Spinal cord (tissue), 10 donors: ENCODE results near the gene ZNF469. TPM values are rescaled to one million over a fixed set of nuclear protein-coding genes. Genes with fewer than 3 reads are reported as not detected.

Experiments used
- DNase-seq, 6 donors: peaks; one replicate each; pipeline versions ENCODE4 v3.0.0 to v3.0.0-alpha.2; 2013 to 2015; ENCODE audit warnings: low spot score in 6 of 6, low read depth in 4 of 6
- H3K27ac ChIP-seq: one replicate; pipeline ENCODE4 v1.5.1; 2013; ENCODE audit warnings: low read depth, low read length, control low read depth
- H3K27me3 ChIP-seq: one replicate; pipeline ENCODE4 v1.6.1; 2013; ENCODE audit warnings: low read length; ENCODE audit not compliant: control insufficient read depth, insufficient read depth
- H3K36me3 ChIP-seq: one replicate; pipeline ENCODE4 v1.6.1; 2013; ENCODE audit warnings: low read length; ENCODE audit not compliant: control insufficient read depth, insufficient read depth
- H3K4me1 ChIP-seq: one replicate; pipeline ENCODE4 v1.6.1; 2013; ENCODE audit warnings: low read length; ENCODE audit not compliant: control insufficient read depth, insufficient read depth
- H3K4me3 ChIP-seq: one replicate; pipeline ENCODE4 v1.5.1; 2013; ENCODE audit warnings: low read depth, low read length, control low read depth
- H3K9me3 ChIP-seq: one replicate; pipeline ENCODE4 v1.6.1; 2013; ENCODE audit warnings: low read length; ENCODE audit not compliant: control insufficient read depth, insufficient read depth
- WGBS: methylation state at CpG from one replicate; pipeline ENCODE4 v1.1.5; 2013; ENCODE audit warnings: missing lambda C conversion rate; ENCODE audit not compliant: insufficient coverage; 5-methylcytosine and 5-hydroxymethylcytosine counted together
- polyA plus RNA-seq, 2 donors: library from polyadenylated mRNA; unstranded; fragments of 120-200 nt; gene quantifications; one replicate each; pipeline ENCODE4 v1.2.1, GENCODE V29; 2013; ENCODE audit not compliant: insufficient read length in 2 of 2
- total RNA-seq, 2 donors: library from RNA; depleted of rRNA in 1 of 2; stranded (reverse); fragments of 120-200 nt in 1 of 2; fragments of >200 nt in 1 of 2; gene quantifications; one replicate each; pipeline versions ENCODE4 v1.2.3 to v1.2.4, GENCODE V29; 2013 to 2014
- donor health status: healthy.

Gene ZNF469
- total and polyA plus RNA-seq, 4 donors = 3.2 to 11.1 (median 5.8) TPM

GRCh38 chr16:88366704-88367047 is 16.1 kb upstream of the ZNF469 start:
- Histone ChIP-seq H3K4me3 (no peak overlapping the region), H3K4me1 (peaks cover 14% of the 10 kb centered on the region), H3K36me3 (no peaks in the 10 kb centered on the region), H3K27me3 (no peaks in the 10 kb centered on the region), H3K9me3 (no peaks in the 10 kb centered on the region), H3K27ac (no peak overlapping the region)
- WGBS = 98% methylated on average over 4 of the region's 4 CpGs
- no peak for DNase-seq

DNA sequence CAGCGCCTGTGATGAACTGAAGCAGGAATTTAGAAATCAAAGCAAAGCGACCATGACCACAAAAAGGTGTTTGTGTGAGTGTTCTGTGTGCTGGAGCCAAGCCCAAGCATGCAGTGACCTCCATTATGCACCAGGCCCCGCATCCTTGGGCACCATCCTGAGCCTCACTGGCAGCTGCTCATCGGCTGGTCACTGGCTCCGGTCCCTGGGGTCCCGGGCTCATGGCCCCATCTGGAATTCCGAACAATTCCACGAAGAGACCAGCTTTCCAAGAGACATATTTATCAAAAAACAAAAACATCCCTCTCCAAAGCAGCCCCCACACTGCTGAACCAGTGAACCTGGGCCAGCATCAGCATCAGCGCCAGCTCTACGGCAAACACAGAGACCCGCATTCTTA is 15.2 kb upstream of the ZNF469 start:
- 42% methylated on average over 11 of the region's 11 CpGs for whole genome bisulfite sequencing
- H3K27me3 ChIP-seq = no peaks in the 10 kb centered on the region
- no peak for DNase-seq
- H3K4me3 ChIP-seq = no peak overlapping the region
- peaks cover 14% of the 10 kb centered on the region for H3K4me1 ChIP-seq
- no peak overlapping the region for H3K27ac ChIP-seq
- no peaks in the 10 kb centered on the region for H3K36me3 ChIP-seq
- no peaks in the 10 kb centered on the region for H3K9me3 ChIP-seq

- H3K27ac ChIP-seq = no peak overlapping the region
These were observed 14.7 kb upstream of the ZNF469 start for GRCh38 chr16:88368036-88368435.

DNA sequence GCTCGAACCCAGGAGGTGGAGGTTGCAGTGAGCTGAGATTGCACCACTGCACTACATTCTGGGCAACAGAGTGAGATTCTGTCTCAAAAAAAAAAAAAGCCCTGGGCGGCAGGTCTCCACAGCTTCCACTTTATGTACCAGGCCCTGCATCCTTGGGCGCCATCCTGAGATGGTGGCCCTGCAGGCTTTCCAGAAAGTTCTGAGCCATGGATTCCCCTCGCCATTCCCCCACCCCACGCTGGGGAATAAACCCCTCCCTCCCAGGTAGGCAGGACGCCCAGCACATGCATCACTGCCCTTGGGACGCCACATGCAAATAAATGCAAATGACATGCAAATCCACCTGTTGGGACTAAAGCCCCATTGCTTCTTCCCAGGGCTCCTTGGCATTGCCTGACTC is 13.8 kb upstream of the ZNF469 start:
- no peaks in the 10 kb centered on the region for H3K36me3 ChIP-seq
- H3K4me1 ChIP-seq = peaks cover 14% of the 10 kb centered on the region
- DNase-seq = no peak
- WGBS = 80% methylated on average over 7 of the region's 7 CpGs
- H3K27ac ChIP-seq = no peak overlapping the region
- H3K9me3 ChIP-seq = no peaks in the 10 kb centered on the region
- H3K27me3 ChIP-seq = no peaks in the 10 kb centered on the region
- H3K4me3 ChIP-seq = no peak overlapping the region

More at GRCh38 chr16:88368036-88368435, 14.7 kb upstream of the ZNF469 start:
- no peaks in the 10 kb centered on the region for H3K9me3 ChIP-seq
- no peaks in the 10 kb centered on the region for H3K36me3 ChIP-seq
- H3K4me3 ChIP-seq = no peak overlapping the region
- H3K27me3 ChIP-seq = no peaks in the 10 kb centered on the region
- peaks cover 14% of the 10 kb centered on the region for H3K4me1 ChIP-seq
- whole genome bisulfite sequencing = 91% methylated on average over 12 of the region's 13 CpGs
- DNase-seq = no peak

GRCh38 chr16:88369447-88370008 is 13.2 kb upstream of the ZNF469 start:
- Histone ChIP-seq H3K27me3 (no peaks in the 10 kb centered on the region), H3K36me3 (no peaks in the 10 kb centered on the region), H3K27ac (no peak overlapping the region), H3K9me3 (no peaks in the 10 kb centered on the region), H3K4me3 (no peak overlapping the region), H3K4me1 (peaks cover 18% of the 10 kb centered on the region)
- no peak for DNase-seq
- WGBS = 88% methylated on average over 14 of the region's 14 CpGs

DNA sequence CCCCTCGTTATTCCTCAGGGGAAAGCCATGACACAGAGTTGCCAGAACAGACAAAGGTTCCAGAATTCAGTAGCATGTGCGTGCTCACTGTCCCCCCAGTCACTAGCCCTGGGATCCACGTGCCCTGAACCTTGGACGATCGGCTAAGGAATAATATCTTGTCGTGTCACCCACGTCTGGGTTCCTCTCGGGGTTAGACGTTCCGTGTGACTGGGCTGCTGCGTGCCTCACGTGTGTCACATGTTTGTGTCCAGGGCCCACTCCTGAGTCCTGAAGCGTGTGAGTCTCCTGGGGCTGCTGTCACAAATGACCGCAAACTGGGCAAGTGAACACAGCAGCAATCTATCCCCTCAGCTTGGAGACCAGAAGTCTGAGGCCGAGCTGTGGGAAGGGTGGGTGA is 12.4 kb upstream of the ZNF469 start:
- no peak for DNase-seq
- Histone ChIP-seq H3K4me1 (peaks cover 26% of the 10 kb centered on the region), H3K27me3 (no peaks in the 10 kb centered on the region), H3K4me3 (no peak overlapping the region), H3K27ac (no peak overlapping the region), H3K36me3 (no peaks in the 10 kb centered on the region), H3K9me3 (no peaks in the 10 kb centered on the region)
- WGBS = 88% methylated on average over 15 of the region's 15 CpGs

DNA sequence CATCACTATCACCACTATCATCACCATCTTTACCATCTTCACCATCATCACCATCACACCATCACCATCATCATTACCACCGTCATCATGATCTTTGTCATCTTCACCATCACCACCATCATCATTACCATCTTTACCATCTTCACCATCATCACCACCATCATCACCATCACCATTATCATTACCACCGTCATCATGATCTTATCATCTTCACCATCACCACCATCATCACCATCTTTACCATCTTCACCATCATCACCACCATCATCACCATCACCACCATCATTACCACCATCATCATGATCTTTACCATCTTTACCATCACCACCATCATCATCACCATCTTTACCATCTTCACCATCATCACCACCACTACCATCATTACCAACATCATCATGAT is 10.2 kb upstream of the ZNF469 start:
- peaks cover 4% of the 10 kb centered on the region for H3K36me3 ChIP-seq
- 96% methylated on average over 2 of the region's 2 CpGs for WGBS
- no peaks in the 10 kb centered on the region for H3K9me3 ChIP-seq
- H3K4me3 ChIP-seq = no peak overlapping the region
- no peaks in the 10 kb centered on the region for H3K27me3 ChIP-seq
- DNase-seq = no peak
- peaks cover 44% of the 10 kb centered on the region for H3K4me1 ChIP-seq
- H3K27ac ChIP-seq = no peak overlapping the region

DNA sequence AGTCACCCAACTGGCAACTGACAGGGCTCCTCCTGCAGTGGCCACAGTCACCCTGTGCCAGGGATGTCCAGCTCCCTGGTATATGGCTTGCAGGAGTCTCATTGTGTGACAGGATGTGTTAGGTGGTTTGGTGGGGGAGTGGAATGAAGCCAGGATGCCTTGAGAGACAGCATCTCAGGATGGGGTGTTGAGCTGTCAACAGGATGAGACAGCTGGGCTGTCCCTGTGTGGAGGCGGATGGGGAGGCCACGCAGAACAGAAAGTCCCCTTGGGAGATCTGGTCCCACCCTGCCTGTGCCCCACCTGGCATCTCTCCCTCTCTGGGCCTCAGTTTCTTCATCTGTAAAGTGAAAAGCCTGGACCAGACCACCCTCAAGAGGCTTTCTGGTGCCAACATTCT is 9.5 kb upstream of the ZNF469 start:
- H3K27ac ChIP-seq = no peak overlapping the region
- H3K36me3 ChIP-seq = peaks cover 4% of the 10 kb centered on the region
- DNase-seq = no peak
- no peak overlapping the region for H3K4me3 ChIP-seq
- peaks cover 44% of the 10 kb centered on the region for H3K4me1 ChIP-seq
- H3K27me3 ChIP-seq = no peaks in the 10 kb centered on the region
- no peaks in the 10 kb centered on the region for H3K9me3 ChIP-seq
- WGBS = 100% methylated on average over 2 of the region's 2 CpGs

DNA sequence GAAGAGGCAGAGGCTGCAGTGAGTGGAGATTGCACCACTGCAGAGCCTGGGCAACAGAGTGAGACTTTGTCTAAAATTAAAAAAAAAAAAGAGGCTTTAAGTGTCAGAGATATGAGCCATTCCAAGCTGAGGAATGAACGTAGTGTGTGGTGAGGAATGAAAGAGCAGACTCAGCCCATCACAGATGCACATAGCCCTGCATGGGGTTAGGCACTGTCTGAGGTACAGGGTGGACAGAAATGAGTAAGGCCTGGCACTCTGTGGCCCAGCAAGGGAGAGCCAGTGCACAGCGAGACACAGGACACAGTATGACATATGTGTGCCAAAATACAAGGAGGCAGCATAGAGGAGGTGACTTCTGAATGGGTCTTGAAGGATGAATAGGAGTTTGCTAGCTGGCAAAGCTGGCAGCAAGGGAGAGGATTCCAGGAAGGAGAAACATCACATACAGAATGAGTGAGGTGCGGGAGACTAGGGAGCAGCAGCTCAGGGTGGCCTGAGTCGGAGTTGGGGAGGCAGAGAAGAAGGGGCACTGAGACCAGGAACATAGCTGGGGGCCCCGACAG is 8.7 kb upstream of the ZNF469 start:
- H3K4me1 ChIP-seq = peaks cover 48% of the 10 kb centered on the region
- no peaks in the 10 kb centered on the region for H3K27me3 ChIP-seq
- H3K9me3 ChIP-seq = no peaks in the 10 kb centered on the region
- WGBS = 88% methylated on average over 5 of the region's 5 CpGs
- H3K36me3 ChIP-seq = peaks cover 4% of the 10 kb centered on the region
- DNase-seq = no peak
- H3K27ac ChIP-seq = peak overlapping the region; percentile 88
- no peak overlapping the region for H3K4me3 ChIP-seq

GRCh38 chr16:88374736-88375135 is 8.0 kb upstream of the ZNF469 start:
- DNase-seq = peak in 1 of 6 donors; percentile 24
- H3K4me1 ChIP-seq = peaks cover 54% of the 10 kb centered on the region
- H3K9me3 ChIP-seq = no peaks in the 10 kb centered on the region
- H3K4me3 ChIP-seq = no peak overlapping the region
- WGBS = 89% methylated on average over 22 of the region's 22 CpGs
- peaks cover 4% of the 10 kb centered on the region for H3K36me3 ChIP-seq
- no peaks in the 10 kb centered on the region for H3K27me3 ChIP-seq
- H3K27ac ChIP-seq = peak overlapping the region; percentile 88
